Measurements from ENCODE around the gene ZNF143.

- no peak for TF ChIP-seq CTCF (IDR thresholded peaks at IDR 0.05 in 4 of 5, conservative IDR thresholded peaks at IDR 0.05 in 1 of 5)
- TF ChIP-seq POLR2A (IDR thresholded peaks at IDR 0.05): no peak
Observed at GRCh38 chr11:9567401-9567800, 106.6 kb downstream of the ZNF143 start.

Data from gastrocnemius medialis (tissue), 4 donors.